ENCODE results near the gene RGS6.

- TF ChIP-seq POLR2A (IDR thresholded peaks at IDR 0.05; ENCODE audit: low read length): no peak
- TF ChIP-seq GATA1 (IDR thresholded peaks at IDR 0.05; ENCODE audit: low read depth, low read length): no peak
These were observed 673.1 kb downstream of the RGS6 start for GRCh38 chr14:72605096-72605920.
